GM18909 (cell line): ENCODE results near the gene WRAP73.
A peak's percentile ranks its signal among the peaks of the same experiment; 100 is the strongest.
"Not testable (repeated sequence)": the region's sequence is repeated elsewhere in the genome, so short reads cannot be mapped to it uniquely, and the experiment has no call there.

ENCODE experiments used
- ATAC-seq: cut with Tn5 transposase; IDR thresholded peaks from one replicate; pipeline ENCODE4 v1.9.1; 2021; ENCODE audit warnings: mild to moderate bottlenecking; ENCODE audit not compliant: unreplicated experiment, poor library complexity

WRAP73 gene

DNA sequence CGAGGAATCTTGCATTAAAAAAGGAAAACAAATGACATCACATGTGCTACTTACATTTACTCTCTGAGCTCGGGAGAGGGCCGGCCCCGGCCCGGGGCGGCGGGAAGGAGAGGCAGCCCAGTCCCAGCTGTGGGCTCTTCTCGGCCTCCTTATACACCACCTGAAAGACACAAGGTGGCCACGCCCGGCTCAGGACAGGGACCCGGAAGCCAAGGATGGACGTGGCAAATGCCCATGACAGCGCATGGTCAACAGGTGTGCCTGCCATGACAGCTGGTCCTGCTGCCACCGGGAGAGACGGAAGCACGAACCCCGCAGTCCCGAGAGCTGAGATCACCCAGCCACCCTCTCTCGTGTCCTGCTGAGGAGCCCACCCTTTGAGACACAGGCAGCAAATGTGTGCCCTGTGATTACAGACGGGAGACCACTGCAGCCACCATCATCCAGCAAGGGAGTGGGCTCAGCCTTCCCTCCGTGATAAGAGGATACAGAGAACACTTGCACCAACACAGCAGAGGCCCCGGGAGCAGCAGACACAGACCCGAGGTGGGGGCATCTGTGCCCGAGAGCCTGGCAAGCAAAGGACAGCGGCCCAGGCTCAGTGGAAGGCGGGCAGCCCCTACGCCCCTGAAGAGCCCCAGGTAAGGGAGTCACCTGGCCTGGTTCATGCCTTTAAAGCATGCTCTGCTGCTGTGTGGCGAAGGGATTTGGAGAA, 16.4 kb downstream of the WRAP73 start:
- no peak for ATAC-seq

DNA sequence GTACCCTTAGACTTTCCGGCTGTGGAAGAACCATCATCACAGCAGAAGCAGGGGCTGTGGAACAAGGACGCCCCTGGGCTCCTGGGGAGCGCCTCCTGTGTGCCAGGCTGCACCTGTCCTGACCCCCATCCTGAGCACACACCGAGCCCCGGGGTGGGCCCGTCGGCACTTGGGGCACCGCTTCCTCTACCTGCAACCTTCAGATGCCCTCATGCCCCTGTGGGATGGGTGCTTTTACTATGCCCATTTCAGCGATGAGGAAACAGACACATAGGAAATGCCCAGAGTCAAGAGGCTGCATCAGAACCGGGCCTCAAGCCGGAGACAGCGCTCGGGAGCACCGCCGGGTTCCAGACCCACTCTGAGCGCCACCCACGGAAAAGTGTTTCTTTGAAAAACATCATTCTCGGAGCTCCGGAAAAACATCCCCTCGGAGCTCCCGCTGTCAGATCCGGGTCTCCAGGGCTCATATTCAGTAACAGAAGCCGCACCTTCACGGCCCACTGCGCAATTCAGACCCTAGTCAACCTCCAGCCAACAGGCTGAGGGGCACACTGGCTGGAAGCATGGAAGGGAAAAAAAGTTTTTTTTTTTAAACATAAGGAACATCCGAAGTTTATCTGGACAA, 17.1 kb downstream of the WRAP73 start:
- ATAC-seq, result no peak

DNA sequence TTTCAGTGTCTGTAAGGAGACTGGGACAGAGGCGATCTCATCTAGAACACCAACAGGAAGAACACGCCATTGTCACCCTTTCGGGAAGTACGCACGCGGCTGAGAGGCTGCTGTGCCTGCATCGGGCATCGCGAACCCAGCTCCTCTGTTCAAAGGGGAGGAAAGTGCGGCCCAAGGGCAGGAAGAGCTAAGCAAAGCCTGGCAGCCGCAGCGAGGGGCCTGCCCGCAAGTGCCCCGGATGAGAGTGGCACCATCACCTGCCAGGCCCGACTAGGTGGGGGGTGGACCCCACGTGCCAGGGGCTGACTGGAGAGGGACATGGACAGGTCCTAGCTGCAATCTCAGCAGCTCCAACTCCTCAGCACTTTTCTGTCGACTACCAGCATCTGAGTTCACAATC, 17.6 kb downstream of the WRAP73 start:
- no peak for ATAC-seq

DNA sequence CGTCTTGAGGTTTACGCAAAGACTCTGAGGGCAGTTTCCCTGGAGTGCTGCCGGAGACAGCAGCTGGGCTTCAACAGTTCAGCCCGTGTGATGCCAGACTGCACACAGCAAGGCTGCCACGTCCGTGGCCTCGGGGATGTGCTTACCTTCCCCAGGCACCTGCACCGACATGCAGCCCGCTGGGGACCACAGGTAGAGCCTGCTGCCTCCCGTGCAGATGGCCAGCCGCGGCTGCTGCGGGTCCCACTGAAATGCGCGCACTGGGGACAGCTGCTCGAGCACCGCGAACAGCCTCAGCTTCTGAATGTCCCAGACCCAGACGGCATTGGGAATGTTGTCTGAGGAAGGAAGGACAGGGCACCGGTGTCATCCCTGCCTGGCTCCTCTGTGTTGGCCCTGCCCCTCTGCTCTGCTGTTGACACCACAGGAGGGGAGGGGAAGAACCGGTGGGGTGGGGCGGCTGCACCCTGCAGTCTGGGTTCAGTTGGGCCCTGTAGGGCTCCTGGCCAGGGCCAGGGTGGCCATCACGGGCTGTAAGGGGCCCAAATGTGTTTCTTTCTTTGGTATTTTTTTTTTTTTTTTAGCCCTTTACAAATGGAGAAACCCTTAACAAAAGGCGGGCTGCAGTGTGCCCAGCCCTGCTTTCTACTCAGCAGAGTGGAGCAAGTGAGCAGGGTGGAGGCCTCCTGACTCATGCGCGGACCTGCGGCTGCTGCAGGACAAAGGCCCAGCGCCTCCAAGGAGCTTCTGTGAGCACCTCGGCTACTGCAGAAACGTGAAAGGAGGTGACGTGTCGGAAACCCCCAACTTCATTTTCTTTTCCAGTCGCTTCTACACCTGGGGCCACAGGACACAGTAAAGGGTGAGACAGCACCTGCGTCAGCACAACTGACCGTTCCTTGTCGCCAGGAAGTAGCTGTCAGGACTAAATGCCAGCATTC, 18.3 kb downstream of the WRAP73 start:
- ATAC-seq, result no peak

DNA sequence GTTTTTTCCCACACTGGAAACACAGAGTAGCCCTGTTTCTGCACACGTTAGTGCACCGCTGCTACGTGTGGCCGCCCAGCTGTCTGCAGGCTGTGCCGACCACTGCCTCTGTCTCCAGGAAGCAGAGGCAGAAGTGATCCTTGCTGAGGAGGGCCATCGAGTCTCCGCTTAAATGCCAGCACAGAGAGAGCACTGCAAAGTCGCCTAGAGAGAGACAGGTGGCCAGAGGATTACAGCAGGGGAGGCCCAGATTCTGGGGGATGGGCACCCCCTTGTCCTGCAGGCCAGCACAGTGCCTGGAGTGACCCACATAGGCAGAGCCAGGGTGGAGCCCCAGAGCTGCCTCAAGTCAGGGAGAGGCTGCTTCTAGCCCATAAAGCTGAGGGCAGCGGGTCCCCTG, 19.0 kb downstream of the WRAP73 start:
- no peak for ATAC-seq

DNA sequence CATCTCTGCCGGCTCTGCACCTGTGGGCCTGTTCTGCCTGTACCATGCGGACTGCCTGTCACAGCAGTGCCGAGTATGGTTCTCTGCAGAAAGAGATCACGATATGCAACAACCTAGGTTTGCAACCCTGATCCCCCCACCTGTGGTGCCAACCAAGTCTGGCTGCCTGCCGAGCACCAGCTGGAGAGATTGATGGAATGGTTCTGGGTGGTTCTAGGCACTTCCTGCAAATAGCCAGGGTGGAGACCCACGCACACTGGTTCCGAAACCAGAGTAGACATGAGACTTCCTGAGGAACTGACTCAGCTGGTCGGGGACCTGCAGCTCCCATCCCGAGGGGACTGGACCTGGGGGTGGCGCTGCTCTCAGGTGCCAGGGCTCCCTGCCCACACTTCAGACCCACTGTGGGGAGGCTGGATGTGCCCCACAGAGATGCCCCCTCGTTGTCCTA, 19.7 kb downstream of the WRAP73 start:
- ATAC-seq, result no peak

DNA sequence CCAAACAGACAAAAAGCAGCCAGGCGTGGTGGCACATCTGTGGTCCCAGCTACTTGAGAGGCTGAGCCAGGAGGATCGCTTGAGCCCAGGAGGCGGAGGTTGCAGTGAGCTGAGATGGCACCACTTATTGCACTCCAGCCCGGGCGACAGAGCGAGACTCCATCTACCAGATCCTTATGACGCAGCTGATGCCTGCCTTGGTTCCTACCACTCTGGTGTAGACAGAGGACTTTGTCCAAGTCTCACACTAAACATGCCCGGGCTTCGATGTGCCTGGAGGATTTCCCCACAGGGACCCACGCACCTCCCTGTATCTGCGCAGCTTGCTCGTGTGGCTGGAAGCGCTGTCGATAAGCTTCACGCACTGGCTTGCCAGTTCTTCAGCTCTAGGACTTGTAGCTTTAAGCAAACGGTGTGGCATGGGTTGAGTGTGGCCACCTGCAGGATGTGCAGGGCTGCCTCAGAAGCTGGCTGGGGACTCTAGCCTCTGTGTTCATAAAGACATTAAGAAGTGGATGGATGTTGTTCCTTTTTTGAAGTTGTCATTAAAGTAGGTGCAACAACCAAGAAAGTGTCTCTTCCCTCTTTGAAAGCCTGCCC, 20.2 kb downstream of the WRAP73 start:
- no peak for ATAC-seq

DNA sequence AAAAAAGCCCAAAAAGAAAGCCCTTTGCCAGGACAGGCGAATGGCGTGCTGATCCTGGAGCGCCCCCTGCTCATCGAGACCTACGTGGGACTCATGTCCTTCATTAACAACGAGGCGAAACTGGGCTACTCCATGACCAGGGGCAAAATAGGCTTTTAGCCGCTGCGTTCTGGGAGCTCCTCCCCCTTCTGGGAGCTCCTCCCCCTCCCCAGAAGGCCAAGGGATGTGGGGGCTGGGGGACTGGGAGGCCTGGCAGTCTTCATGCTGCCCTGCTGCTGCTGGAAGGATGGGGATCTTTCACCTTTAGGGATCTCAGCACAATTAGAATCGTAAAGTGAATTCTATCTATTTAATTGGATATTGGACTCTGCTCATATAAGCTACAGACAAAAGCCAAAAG, 21.5 kb downstream of the WRAP73 start:
- ATAC-seq, result no peak

DNA sequence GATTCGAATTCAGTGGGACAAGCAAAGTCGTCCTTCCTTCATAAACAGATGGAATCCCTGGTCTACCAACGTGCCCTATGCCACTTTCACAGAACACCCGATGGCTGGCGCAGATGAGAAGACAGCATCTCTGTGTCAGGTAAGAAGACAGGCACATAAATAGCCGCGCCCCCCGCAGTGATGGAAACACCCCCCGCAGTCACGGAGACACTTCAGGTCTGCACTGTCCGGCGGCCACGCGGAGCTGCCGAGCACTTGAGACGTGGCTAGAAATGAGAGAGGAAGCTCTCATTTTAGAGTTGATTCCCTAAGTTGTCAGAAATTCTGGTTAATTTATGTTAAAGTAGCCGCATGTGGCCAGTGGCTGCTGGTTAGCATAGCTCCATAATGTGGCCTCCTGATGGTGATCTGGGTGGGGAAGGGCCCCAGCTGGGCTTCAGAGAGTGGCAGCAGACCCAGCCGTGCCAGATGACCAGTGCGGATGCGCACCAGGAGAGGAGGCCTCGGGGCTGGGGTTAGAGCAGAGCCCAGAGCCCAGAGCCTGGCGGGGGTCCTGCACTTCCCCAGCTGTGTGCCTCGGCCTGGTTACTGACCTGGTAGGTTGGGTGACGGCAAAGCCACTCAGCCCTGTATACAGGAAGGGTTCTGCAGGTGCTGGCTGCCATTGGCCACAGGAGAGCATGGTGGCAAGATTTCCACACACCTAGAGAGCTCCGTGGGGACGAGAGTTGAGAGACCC, 22.2 kb downstream of the WRAP73 start:
- no peak for ATAC-seq

DNA sequence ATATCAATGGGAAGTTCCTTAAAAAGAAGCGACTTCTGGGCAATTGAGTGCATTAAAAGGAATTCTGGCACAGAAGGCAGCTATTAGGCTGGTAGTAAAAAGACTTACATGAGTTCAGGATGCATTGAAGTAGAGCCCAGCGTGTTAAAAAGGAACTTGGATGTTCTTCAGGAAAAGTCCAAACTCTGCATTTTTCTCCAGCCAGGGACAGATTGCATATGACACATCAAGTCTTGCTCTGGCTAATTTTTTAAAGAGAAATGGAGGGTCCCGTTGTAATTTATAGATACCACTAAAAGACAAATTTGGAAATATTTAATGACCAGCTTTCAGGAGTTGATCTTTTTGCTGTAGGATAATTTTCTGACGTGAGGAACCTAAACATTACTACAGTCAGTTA, 23.9 kb downstream of the WRAP73 start:
- ATAC-seq, result no peak

DNA sequence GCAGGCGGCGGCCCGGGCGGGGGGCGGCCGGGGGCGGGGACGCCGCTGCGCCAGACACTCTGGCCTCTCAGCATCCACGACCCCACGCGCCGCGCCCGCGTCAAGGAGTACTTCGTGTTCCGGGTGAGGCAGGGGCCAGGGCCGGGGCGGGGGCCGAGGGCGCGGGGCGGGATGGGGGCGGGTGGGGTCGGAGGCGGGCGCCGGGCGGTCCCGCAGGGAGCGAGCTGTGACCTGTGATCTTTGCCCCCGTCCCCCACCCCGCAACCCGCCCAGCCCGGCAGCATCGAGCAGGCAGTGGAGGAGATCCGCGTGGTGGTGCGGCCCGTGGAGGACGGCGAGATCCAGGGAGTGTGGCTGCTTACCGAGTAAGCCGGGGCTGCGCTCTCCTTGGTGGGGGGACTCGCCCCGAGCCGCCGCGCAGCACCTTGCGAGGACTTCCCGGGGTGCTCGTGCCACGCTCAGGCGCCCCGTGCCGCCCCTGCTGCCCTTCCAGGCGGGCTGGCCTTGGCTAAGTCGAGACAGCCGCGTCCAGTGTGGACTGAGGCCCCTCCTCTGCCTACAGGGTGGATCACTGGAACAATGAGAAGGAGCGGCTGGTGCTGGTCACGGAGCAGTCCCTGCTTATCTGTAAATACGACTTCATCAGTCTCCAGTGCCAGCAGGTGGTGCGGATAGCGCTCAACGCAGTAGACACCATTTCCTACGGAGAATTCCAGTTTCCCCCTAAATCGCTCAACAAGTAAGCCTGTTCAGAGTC, 24.6 kb downstream of the WRAP73 start:
- ATAC-seq, result peak; percentile 8

DNA sequence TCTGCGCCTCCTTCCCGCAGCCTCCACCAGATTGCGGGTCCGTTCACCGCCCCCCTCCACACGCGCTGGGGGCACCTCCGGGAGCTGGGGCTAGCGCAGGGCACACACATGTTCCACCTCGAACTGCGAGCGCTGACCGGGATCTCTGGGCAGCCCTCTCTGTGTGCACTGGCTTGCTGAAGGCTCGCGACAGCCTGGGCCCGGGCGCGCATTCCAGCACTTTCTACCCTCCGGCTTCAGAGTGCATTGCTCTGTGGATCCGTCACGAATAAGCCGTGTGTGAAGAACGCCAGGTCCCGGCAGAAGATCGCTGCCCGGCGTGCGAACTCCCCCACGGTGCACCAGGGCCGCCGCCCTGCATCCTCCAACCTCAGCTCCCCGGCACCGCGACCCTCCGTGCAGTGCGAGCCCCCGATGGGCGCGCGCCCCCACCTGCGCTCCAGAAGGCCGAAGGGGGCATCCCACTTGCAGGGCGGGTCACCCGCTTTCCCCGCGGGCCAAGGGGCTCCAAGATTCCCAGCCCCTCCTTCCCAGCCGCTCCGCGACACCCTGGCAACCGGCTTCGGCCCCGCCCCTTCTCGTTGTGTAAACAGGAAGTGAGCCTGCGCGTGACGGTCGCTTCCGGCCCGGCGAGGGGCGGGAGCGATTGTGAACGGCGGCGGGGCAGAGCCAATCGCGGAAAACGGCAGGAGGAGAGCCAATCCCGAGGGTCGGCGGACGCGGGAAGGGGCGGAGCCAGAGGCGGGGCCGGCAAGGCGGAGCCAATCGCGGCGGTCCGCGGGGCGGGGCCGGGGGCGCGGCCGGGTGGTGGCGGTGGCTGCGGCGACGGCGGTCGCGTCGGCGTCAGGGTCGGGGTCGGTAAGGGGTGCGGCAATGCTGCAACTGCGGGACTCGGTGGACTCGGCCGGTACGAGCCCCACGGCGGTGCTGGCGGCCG, 25.4 kb downstream of the WRAP73 start, which contains the start of gene TPRG1L:
TSS of gene TPRG1L (plus strand) at position 816 of the 937 bp plus-strand sequence. CDS start at position 874, 58 bp downstream.
- peak; percentile 93 for ATAC-seq

DNA sequence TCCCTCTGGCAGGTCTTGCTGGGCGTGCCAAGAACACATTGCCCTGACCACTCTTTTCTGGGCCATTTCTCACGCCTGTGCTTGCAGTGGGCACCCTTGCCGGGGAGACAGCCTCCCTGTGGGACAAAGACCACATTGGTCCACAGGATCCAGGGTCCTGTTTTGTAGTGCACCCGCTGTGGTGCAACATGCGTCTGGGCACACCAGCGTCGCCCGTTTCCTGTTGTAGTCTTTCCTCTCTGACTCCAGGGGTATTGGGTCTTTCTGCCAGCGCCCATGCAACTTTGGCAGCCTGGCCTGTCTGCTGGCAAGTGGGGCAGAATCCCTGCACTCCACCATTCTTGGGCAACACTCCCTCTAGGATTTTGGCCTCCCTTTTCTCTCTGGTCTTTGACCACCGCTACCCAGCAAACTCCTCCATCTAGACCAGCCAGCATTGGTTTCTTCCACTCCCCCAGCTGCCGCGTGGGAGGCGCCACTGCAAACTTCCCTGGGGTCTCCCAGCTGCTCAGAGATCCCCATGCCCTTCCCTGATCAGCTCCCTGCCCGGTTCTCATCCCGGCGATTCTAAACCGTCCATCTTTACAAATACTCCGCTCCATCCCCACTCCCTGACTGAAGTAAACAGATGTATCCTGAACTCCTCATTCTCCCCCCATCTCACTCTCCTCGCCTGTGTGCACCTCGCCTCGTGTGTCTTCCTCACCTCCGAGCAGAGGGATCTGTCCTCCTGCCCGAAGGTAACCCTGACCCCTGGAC, 26.3 kb downstream of the WRAP73 start:
- ATAC-seq, result no peak

DNA sequence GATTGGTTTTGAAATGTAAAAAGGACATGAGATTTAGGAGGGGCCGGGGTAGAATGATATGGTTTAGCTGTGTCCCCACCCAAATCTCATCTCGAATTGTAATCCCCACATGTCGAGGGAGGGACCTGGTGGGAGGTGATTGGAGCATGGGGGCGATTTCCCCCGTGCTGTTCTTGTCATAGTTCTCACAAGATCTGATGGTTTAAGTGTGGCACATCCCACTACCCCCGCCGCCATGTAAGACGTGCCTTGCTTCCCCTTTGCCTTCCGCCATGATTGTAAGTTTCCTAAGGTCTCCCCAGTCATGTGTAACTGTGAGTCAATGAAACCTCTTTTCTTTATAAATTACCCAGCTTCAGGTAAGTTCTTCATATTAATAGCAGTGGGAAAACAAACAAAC, 27.8 kb downstream of the WRAP73 start:
- not testable (repeated sequence) for ATAC-seq

DNA sequence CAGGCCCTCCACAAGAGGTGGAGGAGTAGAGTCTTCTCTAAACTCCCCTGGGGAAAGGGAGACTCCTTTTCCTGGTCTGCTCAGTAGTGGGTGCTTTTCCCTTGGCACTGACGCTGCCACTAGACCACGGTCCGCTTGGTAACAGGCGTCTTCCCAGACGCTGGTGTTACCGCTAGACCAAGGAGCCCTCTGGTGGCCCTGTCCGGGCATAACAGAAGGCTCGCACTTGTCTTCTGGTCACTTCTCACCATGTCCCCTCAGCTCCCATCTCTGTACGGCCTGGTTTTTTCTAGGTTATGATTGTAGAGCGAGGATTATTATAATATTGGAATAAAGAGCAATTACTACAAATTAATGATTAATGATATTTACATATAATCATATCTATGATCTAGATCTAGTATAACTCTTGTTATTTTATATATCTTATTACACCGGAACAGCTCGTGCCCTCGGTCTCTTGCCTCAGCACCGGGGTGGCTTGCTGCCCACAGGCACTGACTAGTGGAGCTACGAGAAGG, 28.7 kb downstream of the WRAP73 start:
- not testable (repeated sequence) for ATAC-seq

DNA sequence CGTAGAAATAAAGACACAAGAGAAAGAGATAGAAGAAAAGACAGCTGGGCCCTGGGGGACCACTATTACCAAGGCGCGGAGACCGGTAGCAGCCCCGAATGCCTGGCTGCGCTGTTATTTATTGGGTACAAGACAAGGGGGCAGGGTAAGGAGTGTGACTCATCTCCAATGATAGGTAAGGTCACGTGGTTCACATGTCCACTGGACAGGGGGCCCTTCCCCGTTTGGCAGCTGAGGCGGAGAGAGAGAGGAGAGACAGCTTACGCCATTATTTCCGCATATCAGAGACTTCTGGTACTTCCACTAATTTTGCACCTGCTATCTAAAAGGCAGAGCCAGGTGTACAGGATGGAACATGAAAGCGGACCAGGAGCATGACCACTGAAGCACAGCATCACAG, 29.2 kb downstream of the WRAP73 start:
- no peak for ATAC-seq
